ENCODE measurements around the gene PLCB4.

PLCB4 gene

DNA sequence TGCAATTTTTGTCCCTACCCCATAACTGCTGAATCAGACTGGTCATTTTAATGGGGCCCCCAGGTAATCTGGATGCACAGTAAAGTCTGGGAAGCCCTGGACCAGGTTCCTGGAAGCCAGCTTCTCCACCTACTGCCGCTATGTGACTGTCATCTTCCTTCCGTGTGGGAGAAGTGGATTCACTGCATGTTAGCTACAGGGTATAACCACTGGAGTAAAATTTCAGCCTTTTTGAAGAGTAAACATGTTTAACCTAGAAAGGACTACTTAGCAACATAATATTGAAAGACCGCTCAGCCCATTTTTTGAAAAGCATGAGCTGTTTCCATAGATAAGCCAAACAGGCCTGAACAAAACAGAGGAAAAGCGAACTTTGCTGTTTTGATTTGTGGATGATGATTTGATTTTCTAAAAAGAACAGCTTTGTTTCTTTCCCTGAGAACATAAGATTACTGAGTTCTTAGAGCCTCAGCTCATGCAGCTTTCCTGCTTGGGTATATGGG, 208.1 kb downstream of the PLCB4 start:
- Histone ChIP-seq H3K4me1 (peaks cover 0 to 26% (median 5%) of the 10 kb centered on the region in 4 donors), H3K27me3 (no peaks in the 10 kb centered on the region), H3K4me3 (no peak overlapping the region), H3K9me3 (no peaks in the 10 kb centered on the region), H3K36me3 (no peaks in the 10 kb centered on the region), H3K27ac (peak overlapping the region in 1 of 2 donors; percentile 32)
- no peak for DNase-seq
- TF ChIP-seq, protein P1, sequence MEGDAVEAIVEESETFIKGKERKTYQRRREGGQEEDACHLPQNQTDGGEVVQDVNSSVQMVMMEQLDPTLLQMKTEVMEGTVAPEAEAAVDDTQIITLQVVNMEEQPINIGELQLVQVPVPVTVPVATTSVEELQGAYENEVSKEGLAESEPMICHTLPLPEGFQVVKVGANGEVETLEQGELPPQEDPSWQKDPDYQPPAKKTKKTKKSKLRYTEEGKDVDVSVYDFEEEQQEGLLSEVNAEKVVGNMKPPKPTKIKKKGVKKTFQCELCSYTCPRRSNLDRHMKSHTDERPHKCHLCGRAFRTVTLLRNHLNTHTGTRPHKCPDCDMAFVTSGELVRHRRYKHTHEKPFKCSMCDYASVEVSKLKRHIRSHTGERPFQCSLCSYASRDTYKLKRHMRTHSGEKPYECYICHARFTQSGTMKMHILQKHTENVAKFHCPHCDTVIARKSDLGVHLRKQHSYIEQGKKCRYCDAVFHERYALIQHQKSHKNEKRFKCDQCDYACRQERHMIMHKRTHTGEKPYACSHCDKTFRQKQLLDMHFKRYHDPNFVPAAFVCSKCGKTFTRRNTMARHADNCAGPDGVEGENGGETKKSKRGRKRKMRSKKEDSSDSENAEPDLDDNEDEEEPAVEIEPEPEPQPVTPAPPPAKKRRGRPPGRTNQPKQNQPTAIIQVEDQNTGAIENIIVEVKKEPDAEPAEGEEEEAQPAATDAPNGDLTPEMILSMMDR (IDR thresholded peaks at IDR 0.05): no peak
- intact Hi-C loops (cut with DNase I; ENCODE audit: low total_unique reads): loop anchor here (10.0 kb wide), 1 partner anchor 48 kb away; no protein-coding TSS in a partner anchor

DNA sequence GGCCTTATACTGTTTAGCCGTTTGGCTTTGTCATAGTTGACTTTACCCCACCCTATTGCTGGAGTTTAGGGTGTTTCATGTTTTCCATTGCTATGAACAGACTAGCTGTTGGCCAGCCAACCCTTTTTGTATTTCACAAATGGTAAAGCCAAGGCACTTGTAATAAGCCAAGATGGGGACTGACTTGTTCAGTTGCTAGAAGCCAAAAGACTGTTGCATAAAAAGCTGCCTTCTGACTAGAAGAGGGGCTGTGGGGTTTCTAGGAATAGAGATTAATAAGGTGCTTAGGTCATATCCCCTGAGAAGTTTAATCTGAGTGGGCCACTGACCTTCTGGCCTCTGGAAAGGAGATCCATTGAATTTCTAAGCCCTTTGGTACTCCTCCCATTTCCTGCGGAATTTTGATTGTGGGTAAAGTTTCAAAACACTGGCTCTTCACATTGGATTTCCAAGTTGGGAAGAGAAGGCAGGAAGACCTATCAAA, 211.1 kb downstream of the PLCB4 start:
- TF ChIP-seq, protein P1 (IDR thresholded peaks at IDR 0.05): no peak
- H3K36me3 ChIP-seq: no peaks in the 10 kb centered on the region
- H3K9me3 ChIP-seq: no peaks in the 10 kb centered on the region
- DNase-seq: peak in 1 of 2 donors; percentile 21
- H3K4me3 ChIP-seq: no peak overlapping the region
- H3K4me1 ChIP-seq: peaks cover 0 to 27% (median 5%) of the 10 kb centered on the region in 4 donors
- H3K27me3 ChIP-seq: no peaks in the 10 kb centered on the region
- intact Hi-C loops (cut with DNase I; ENCODE audit: low total_unique reads): loop anchor here (10.0 kb wide), 1 partner anchor 45 kb away; no protein-coding TSS in a partner anchor
- H3K27ac ChIP-seq: no peak overlapping the region

DNA sequence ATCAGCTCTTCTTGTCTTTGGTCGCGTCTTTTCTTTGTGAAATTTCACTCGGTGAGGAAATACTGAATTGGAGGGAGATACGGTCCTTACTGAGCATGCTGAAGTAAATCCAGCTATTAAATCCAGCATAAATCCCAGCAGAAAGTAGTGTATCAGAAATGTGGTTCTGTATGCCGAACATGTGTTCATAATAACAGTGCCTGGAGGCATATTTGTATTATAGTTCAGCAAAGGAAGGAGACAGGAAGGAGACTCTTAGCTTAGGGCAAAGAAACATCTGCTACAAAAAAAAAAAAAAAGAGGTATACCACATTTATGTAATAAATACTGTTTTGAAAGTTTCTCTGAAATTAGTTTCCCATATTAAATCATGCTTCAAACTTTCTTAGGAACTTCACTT, 211.8 kb downstream of the PLCB4 start:
- Histone ChIP-seq H3K4me3 (no peak overlapping the region), H3K4me1 (peaks cover 0 to 27% (median 5%) of the 10 kb centered on the region in 4 donors), H3K9me3 (no peaks in the 10 kb centered on the region), H3K27me3 (no peaks in the 10 kb centered on the region), H3K27ac (no peak overlapping the region), H3K36me3 (no peaks in the 10 kb centered on the region)
- TF ChIP-seq, protein P1 (IDR thresholded peaks at IDR 0.05): no peak
- intact Hi-C loops (cut with DNase I; ENCODE audit: low total_unique reads): no loop called here
- DNase-seq: no peak

DNA sequence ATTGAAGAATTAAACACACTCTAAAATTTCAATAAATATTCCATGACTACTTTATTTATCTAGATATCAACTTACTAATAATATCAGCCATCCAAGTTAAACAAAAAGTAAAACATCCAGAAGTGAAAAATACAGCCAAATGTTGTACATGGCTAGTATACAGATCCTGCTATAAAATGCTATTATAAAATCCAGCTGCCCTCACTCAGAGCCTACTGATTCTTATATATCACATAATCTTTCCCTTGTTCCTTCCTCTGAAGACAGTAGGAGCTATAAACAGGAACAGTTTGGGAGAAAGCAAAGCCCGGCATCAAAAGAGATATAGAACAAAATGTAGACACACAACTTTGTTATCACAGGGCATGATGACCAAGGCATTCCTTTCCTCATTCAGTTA, 212.9 kb downstream of the PLCB4 start:
- Histone ChIP-seq H3K27me3 (no peaks in the 10 kb centered on the region), H3K27ac (no peak overlapping the region), H3K4me3 (no peak overlapping the region), H3K36me3 (no peaks in the 10 kb centered on the region), H3K9me3 (no peaks in the 10 kb centered on the region), H3K4me1 (peaks cover 0 to 25% (median 5%) of the 10 kb centered on the region in 4 donors)
- no peak for DNase-seq
- TF ChIP-seq, protein P1 (IDR thresholded peaks at IDR 0.05): no peak
- intact Hi-C loops (cut with DNase I; ENCODE audit: low total_unique reads): no loop called here

DNA sequence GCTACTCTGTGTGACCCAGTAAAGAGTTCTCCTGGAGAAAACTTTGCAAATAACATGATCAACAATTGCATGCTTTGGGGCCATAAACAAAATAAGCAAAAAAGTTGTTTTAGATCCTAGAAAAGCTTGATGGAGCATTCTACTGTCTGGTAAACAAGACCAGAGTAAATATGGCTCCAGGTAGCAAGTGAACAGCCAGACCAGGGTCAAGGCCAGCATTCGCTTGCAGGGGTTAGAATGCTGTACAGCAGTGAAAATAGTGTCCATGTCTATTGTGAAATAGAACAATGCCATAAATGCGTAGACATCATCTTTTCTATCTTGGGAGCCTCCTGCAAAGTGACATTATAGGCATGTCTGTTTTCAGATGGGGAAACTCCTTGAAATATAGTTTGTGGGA, 216.7 kb downstream of the PLCB4 start:
- DNase-seq: no peak
- H3K27me3 ChIP-seq: no peaks in the 10 kb centered on the region
- no peak overlapping the region for H3K27ac ChIP-seq
- H3K4me3 ChIP-seq: no peak overlapping the region
- intact Hi-C loops (cut with DNase I; ENCODE audit: low total_unique reads): no loop called here
- H3K4me1 ChIP-seq: peaks cover 0 to 8% (median 2%) of the 10 kb centered on the region in 4 donors
- TF ChIP-seq, protein P1 (IDR thresholded peaks at IDR 0.05): no peak
- no peaks in the 10 kb centered on the region for H3K36me3 ChIP-seq
- H3K9me3 ChIP-seq: no peaks in the 10 kb centered on the region
